22Rv1 (cell line): Measurements from ENCODE around the gene TLX2.

Experiments
- ZFX ChIP-seq: fragments of 450-650 bp; IDR thresholded peaks from 2 replicates; pipeline ENCODE4 v1.6.1; 2017; ENCODE audit warnings: antibody characterized with exemption, borderline replicate concordance
- TF ChIP-seq, protein P1 (sequence below): fragments of 450-650 bp; IDR thresholded peaks from 2 replicates; pipeline ENCODE4 v1.5.1; 2017; ENCODE audit warnings: mild to moderate bottlenecking

- TF ChIP-seq, protein P1, sequence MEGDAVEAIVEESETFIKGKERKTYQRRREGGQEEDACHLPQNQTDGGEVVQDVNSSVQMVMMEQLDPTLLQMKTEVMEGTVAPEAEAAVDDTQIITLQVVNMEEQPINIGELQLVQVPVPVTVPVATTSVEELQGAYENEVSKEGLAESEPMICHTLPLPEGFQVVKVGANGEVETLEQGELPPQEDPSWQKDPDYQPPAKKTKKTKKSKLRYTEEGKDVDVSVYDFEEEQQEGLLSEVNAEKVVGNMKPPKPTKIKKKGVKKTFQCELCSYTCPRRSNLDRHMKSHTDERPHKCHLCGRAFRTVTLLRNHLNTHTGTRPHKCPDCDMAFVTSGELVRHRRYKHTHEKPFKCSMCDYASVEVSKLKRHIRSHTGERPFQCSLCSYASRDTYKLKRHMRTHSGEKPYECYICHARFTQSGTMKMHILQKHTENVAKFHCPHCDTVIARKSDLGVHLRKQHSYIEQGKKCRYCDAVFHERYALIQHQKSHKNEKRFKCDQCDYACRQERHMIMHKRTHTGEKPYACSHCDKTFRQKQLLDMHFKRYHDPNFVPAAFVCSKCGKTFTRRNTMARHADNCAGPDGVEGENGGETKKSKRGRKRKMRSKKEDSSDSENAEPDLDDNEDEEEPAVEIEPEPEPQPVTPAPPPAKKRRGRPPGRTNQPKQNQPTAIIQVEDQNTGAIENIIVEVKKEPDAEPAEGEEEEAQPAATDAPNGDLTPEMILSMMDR, result no peak
- no peak for TF ChIP-seq ZFX
Observed at GRCh38 chr2:74528600-74529356, 14.5 kb downstream of the TLX2 start.
